ENCODE results near the gene LDLRAD2.

DNA sequence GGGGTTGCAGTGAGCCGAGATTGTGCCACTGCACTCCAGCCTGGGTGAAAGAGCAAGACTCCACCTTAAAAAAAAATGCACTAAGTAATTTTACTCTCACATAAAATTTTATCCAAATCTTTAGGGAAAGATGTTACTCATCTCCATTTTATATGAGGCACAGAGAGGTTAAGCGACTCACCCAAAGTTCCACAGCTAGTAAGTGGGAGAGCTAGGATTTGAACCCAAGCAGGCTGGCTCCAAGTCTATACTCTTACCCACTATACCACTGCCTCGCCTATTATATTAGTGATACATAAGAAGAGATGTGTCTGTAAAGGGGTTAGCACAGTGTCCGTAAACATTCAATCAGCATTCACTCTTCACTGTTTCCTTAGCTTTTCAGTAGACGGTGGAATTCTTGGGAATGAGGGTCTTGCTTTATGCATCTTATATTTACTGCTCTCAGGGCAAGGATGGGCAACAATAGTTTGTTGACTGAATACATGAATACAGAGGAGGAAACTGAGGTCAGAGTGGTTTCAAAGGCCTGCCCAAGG lies 15.1 kb downstream of the LDLRAD2 start:
- TF ChIP-seq POLR2A (IDR thresholded peaks at IDR 0.05; ENCODE audit: borderline replicate concordance, extremely low read depth, insufficient read depth, insufficient read length): no peak
- no peak for TF ChIP-seq YY1 (IDR thresholded peaks at IDR 0.05; ENCODE audit: extremely low read depth, insufficient replicate concordance, low read depth, low read length)
- no peak for TF ChIP-seq TCF7L2 (IDR thresholded peaks at IDR 0.05; ENCODE audit: borderline replicate concordance, extremely low read depth, insufficient read depth, insufficient read length)
- TF ChIP-seq, protein P1, sequence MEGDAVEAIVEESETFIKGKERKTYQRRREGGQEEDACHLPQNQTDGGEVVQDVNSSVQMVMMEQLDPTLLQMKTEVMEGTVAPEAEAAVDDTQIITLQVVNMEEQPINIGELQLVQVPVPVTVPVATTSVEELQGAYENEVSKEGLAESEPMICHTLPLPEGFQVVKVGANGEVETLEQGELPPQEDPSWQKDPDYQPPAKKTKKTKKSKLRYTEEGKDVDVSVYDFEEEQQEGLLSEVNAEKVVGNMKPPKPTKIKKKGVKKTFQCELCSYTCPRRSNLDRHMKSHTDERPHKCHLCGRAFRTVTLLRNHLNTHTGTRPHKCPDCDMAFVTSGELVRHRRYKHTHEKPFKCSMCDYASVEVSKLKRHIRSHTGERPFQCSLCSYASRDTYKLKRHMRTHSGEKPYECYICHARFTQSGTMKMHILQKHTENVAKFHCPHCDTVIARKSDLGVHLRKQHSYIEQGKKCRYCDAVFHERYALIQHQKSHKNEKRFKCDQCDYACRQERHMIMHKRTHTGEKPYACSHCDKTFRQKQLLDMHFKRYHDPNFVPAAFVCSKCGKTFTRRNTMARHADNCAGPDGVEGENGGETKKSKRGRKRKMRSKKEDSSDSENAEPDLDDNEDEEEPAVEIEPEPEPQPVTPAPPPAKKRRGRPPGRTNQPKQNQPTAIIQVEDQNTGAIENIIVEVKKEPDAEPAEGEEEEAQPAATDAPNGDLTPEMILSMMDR (IDR thresholded peaks at IDR 0.05 in 2 of 3, conservative IDR thresholded peaks at IDR 0.05 in 1 of 3; ENCODE audit: borderline replicate concordance in 1 of 3, insufficient read depth in 1 of 3, low read depth in 2 of 3, low read length in 2 of 3): no peak
- TF ChIP-seq, protein P2, sequence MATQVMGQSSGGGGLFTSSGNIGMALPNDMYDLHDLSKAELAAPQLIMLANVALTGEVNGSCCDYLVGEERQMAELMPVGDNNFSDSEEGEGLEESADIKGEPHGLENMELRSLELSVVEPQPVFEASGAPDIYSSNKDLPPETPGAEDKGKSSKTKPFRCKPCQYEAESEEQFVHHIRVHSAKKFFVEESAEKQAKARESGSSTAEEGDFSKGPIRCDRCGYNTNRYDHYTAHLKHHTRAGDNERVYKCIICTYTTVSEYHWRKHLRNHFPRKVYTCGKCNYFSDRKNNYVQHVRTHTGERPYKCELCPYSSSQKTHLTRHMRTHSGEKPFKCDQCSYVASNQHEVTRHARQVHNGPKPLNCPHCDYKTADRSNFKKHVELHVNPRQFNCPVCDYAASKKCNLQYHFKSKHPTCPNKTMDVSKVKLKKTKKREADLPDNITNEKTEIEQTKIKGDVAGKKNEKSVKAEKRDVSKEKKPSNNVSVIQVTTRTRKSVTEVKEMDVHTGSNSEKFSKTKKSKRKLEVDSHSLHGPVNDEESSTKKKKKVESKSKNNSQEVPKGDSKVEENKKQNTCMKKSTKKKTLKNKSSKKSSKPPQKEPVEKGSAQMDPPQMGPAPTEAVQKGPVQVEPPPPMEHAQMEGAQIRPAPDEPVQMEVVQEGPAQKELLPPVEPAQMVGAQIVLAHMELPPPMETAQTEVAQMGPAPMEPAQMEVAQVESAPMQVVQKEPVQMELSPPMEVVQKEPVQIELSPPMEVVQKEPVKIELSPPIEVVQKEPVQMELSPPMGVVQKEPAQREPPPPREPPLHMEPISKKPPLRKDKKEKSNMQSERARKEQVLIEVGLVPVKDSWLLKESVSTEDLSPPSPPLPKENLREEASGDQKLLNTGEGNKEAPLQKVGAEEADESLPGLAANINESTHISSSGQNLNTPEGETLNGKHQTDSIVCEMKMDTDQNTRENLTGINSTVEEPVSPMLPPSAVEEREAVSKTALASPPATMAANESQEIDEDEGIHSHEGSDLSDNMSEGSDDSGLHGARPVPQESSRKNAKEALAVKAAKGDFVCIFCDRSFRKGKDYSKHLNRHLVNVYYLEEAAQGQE (IDR thresholded peaks at IDR 0.05; ENCODE audit: low read depth): no peak
- no peak for TF ChIP-seq POLR2AphosphoS5 (IDR thresholded peaks at IDR 0.05; ENCODE audit: low read depth, low read length)
- TF ChIP-seq, protein P3, sequence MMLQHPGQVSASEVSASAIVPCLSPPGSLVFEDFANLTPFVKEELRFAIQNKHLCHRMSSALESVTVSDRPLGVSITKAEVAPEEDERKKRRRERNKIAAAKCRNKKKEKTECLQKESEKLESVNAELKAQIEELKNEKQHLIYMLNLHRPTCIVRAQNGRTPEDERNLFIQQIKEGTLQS (IDR thresholded peaks at IDR 0.05): no peak
- TF ChIP-seq, protein P4, sequence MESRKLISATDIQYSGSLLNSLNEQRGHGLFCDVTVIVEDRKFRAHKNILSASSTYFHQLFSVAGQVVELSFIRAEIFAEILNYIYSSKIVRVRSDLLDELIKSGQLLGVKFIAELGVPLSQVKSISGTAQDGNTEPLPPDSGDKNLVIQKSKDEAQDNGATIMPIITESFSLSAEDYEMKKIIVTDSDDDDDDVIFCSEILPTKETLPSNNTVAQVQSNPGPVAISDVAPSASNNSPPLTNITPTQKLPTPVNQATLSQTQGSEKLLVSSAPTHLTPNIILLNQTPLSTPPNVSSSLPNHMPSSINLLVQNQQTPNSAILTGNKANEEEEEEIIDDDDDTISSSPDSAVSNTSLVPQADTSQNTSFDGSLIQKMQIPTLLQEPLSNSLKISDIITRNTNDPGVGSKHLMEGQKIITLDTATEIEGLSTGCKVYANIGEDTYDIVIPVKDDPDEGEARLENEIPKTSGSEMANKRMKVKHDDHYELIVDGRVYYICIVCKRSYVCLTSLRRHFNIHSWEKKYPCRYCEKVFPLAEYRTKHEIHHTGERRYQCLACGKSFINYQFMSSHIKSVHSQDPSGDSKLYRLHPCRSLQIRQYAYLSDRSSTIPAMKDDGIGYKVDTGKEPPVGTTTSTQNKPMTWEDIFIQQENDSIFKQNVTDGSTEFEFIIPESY (IDR thresholded peaks at IDR 0.05; ENCODE audit: extremely low read depth, insufficient replicate concordance, low read length): no peak
- no peak for TF ChIP-seq EZH2phosphoT487 (IDR thresholded peaks at IDR 0.05; ENCODE audit: borderline replicate concordance)
- TF ChIP-seq ZNF274 (IDR thresholded peaks at IDR 0.05; ENCODE audit: low read depth, low read length): no peak

All from HCT116 (cell line).